OCI-LY1 (cell line): ENCODE results near the gene HSPB9.

Experiments used
- CTCF ChIP-seq: fragments of 200-600 bp; sonication (generic), shearing (Covaris generic); IDR thresholded peaks from 2 replicates; pipeline ENCODE4 v1.5.1; 2017; ENCODE audit warnings: mild to moderate bottlenecking, antibody characterized with exemption, low read length, moderate library complexity, mixed read lengths
- EZH2 ChIP-seq: fragments of 200-600 bp; sonication (generic), shearing (Covaris generic); IDR thresholded peaks from 2 replicates; pipeline ENCODE4 v1.8.0; 2017; ENCODE audit warnings: borderline replicate concordance, mixed run types, mild to moderate bottlenecking, antibody characterized with exemption, low read length, moderate library complexity, mixed read lengths

- no peak for TF ChIP-seq CTCF
- no peak for TF ChIP-seq EZH2
These were observed 19.2 kb upstream of the HSPB9 start for GRCh38 chr17:42103221-42103954.
